ENCODE data around the gene MRPS18A.
A peak's percentile ranks its signal among the peaks of the same experiment; 100 is the strongest.
"Not testable (repeated sequence)": the region's sequence is repeated elsewhere in the genome, so short reads cannot be mapped to it uniquely, and the experiment has no call there.

MRPS18A gene

GRCh38 chr6:43647613-43648012, 40.0 kb downstream of the MRPS18A start:
- H3K4me3 ChIP-seq (ENCODE audit: low read depth, low read length): no peak overlapping the region
- no peak for DNase-seq (ENCODE audit: low read depth)

GRCh38 chr6:43645613-43645964, 42.0 kb downstream of the MRPS18A start:
- H3K4me3 ChIP-seq (ENCODE audit: low read depth, low read length): peak overlapping the region; percentile 56
- no peak for DNase-seq (ENCODE audit: low read depth)

GRCh38 chr6:43644940-43645612, 42.5 kb downstream of the MRPS18A start, which contains the start of gene RSPH9:
RSPH9 (plus strand) TSS chr6:43645036; CDS start chr6:43645099, 63 bp downstream.
- peak within 1 kb of the TSS; percentile 56 for H3K4me3 ChIP-seq (ENCODE audit: low read depth, low read length)
- DNase-seq (ENCODE audit: low read depth): peak; percentile 48

- H3K4me3 ChIP-seq (ENCODE audit: low read depth, low read length): no peak overlapping the region
- no peak for DNase-seq (ENCODE audit: low read depth)
Observed at GRCh38 chr6:43639984-43640800, 47.4 kb downstream of the MRPS18A start.

- no peak for DNase-seq (ENCODE audit: low read depth)
- H3K4me3 ChIP-seq (ENCODE audit: low read depth, low read length): peak overlapping the region; percentile 88
Observed at GRCh38 chr6:43636308-43636659, 51.3 kb downstream of the MRPS18A start.

- no peak for DNase-seq (ENCODE audit: low read depth)
- peak within 1 kb of the TSS; percentile 88 for H3K4me3 ChIP-seq (ENCODE audit: low read depth, low read length)
Observed at GRCh38 chr6:43635387-43636307, 51.9 kb downstream of the MRPS18A start, which contains the start of gene MAD2L1BP. MAD2L1BP (plus strand) TSS chr6:43635840; CDS start chr6:43635876, 36 bp downstream.

- no peak for DNase-seq (ENCODE audit: low read depth)
- no peak overlapping the region for H3K4me3 ChIP-seq (ENCODE audit: low read depth, low read length)
Observed at GRCh38 chr6:43634702-43635303, 52.8 kb downstream of the MRPS18A start.

GRCh38 chr6:43633002-43633401, 54.6 kb downstream of the MRPS18A start:
- not testable (repeated sequence) for DNase-seq (ENCODE audit: low read depth)

GRCh38 chr6:43630980-43631619, 56.5 kb downstream of the MRPS18A start:
- DNase-seq (ENCODE audit: low read depth): no peak
- H3K4me3 ChIP-seq (ENCODE audit: low read depth, low read length): no peak overlapping the region

More at GRCh38 chr6:43633002-43633401, 54.6 kb downstream of the MRPS18A start:
- H3K4me3 ChIP-seq (ENCODE audit: low read depth, low read length): not testable (repeated sequence)

- peak overlapping the region; percentile 82 for H3K4me3 ChIP-seq (ENCODE audit: low read depth, low read length)
Observed at GRCh38 chr6:43629505-43630300, 57.9 kb downstream of the MRPS18A start.

GRCh38 chr6:43629104-43629504, 58.5 kb downstream of the MRPS18A start, which contains the start of gene GTPBP2:
GTPBP2 (minus strand) TSS chr6:43629264; CDS start chr6:43629162, 102 bp downstream.
- H3K4me3 ChIP-seq (ENCODE audit: low read depth, low read length): peak within 1 kb of the TSS; percentile 82
- DNase-seq (ENCODE audit: low read depth): peak; percentile 98

More at GRCh38 chr6:43629505-43630300, 57.9 kb downstream of the MRPS18A start:
- peak; percentile 96 for DNase-seq (ENCODE audit: low read depth)

GRCh38 chr6:43628393-43629103, 59.0 kb downstream of the MRPS18A start:
- DNase-seq (ENCODE audit: low read depth): no peak
- peak overlapping the region; percentile 82 for H3K4me3 ChIP-seq (ENCODE audit: low read depth, low read length)

GRCh38 chr6:43627008-43627825, 60.4 kb downstream of the MRPS18A start:
- H3K4me3 ChIP-seq (ENCODE audit: low read depth, low read length): peak overlapping the region; percentile 82

GRCh38 chr6:43625393-43625992, 62.1 kb downstream of the MRPS18A start:
- H3K4me3 ChIP-seq (ENCODE audit: low read depth, low read length): no peak overlapping the region
- no peak for DNase-seq (ENCODE audit: low read depth)

More at GRCh38 chr6:43627008-43627825, 60.4 kb downstream of the MRPS18A start:
- peak; percentile 96 for DNase-seq (ENCODE audit: low read depth)

GRCh38 chr6:43624786-43625288, 62.8 kb downstream of the MRPS18A start:
- DNase-seq (ENCODE audit: low read depth): no peak
- H3K4me3 ChIP-seq (ENCODE audit: low read depth, low read length): no peak overlapping the region
